GM21390 (cell line): ENCODE data around the gene GAS7.
"Not testable (repeated sequence)": the region's sequence is repeated elsewhere in the genome, so short reads cannot be mapped to it uniquely, and the experiment has no call there.

ENCODE experiments used
- ATAC-seq: cut with Tn5 transposase; IDR thresholded peaks from one replicate; pipeline ENCODE4 v1.9.1; 2021; ENCODE audit not compliant: unreplicated experiment

Gene GAS7

GRCh38 chr17:10114931-10115535 is 83.4 kb downstream of the GAS7 start:
- ATAC-seq, result peak; percentile 40

DNA sequence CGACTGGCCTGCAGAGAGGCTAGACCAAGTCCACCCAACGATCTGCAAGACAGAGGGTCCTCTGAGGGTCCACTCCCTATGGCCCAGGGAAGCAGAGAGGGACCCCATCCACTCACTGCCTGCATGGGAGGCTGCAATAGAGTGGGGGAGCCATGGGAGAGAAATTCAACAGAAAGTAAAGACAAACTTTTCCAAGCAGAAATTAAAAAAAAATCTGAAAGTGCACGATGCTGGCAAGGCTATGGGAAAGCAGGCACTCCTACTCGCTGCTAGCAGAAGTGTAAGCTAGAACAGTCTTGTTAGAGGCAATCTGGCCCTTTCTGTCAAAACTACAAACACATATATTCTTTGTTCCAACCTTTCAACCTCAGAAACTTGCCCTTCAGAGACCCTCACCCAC is 85.4 kb downstream of the GAS7 start:
- no peak for ATAC-seq

DNA sequence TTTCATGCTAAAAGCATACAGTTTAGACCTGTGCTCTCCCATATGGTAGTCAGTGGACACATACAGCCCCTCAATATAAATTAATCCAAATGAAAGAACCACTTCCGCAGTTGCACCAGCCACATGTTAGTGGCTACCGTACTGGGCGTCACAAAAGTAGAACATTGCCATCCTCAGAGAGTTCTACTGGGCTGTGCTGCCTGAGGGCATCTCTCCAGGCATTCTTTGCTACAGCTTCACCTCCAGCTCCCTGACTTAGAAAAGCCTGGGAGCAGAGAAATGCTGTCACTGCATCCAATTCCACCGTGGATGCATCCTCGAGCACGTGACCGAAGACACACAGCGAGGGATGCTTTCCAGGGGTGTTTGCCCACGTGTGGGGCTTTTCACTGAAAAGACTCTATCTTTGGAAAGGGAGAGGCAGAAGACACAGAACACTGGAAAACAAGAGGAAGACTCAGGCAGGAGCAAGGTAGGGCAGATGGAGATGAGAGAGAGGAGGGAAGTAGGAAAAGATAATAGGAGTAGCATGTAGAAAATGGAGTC is 86.4 kb downstream of the GAS7 start:
- ATAC-seq, result no peak

DNA sequence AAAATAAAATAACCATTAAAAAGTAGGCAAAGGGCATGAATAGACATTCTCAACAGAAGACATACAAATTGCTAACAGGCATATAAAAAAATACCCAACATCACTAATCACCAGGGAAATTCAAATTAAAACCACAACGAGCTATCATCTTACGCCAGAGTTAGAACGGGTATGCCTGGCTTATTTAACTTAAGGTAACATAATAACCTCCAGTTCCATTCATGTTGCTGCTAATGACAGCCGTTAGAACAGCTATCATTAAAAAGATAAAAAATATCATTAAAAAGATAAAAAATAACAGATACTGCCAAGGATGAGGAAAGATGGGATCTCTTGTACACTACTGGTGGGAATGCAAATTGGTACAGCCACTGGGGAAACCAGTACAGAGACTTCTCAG is 89.3 kb downstream of the GAS7 start:
- ATAC-seq, result no peak

DNA sequence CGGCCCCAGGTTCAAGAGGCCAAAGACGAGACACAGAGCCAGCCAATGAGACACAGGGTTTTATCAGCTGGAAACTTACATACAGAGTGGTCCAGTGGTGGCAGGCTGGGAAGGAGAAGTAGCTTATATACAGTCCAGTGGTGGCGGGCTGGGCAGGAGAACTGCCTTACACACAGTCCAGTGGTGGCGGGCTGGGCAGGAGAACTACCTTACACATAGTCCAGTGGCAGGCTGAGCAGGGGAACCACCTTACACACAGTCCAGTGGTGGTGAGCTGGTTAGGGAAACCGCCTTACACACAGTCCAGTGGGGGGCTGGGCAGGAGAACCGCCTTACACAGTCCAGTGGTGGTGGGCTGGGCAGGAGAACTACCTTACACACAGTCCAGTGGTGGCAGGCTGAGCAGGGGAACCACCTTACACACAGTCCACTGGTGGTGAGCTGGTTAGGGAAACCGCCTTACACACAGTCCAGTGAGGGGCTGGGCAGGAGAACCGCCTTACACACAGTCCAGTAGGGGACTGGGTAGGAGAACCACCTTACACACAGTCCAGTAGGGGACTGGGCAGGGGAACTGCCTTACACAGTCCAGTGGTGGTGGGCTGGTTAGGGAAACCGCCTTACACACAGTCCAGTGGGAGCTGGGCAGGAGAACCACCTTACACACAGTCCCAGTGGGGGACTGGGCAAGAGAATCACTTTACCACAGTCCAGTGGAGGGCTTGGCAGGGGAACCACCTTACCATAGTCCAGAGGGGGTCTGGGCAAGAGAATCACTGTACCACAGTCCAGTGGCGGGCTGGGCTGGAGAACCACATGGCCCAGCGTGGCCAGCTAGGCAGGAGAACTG is 90.9 kb downstream of the GAS7 start:
- no peak for ATAC-seq

GRCh38 chr17:10106067-10106466 is 92.3 kb downstream of the GAS7 start:
- no peak for ATAC-seq

DNA sequence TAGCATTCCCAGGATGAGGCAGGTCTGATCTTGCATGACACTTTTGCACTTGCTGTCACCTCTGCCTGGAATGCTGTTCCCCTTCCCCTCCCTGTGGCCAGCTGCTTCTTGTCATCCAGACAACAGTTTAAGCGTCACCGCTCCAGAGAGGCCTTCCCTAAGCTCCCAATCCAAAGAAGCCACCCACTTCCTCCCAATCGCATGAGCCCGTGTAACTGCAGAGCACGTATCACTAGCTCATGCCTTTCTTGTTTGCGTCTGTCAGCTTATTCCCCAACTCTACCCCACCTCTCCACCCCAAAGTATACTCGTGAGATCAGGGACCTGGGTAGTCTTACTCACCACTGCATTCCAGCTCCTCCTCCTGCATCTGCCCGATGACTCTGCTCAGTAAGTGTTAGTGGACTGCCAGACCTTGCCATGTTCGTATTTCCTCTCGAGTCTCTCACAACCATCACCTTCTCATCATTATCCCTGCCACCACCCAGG is 92.8 kb downstream of the GAS7 start:
- ATAC-seq, result no peak

GRCh38 chr17:10103712-10104111 is 94.7 kb downstream of the GAS7 start:
- ATAC-seq, result no peak

DNA sequence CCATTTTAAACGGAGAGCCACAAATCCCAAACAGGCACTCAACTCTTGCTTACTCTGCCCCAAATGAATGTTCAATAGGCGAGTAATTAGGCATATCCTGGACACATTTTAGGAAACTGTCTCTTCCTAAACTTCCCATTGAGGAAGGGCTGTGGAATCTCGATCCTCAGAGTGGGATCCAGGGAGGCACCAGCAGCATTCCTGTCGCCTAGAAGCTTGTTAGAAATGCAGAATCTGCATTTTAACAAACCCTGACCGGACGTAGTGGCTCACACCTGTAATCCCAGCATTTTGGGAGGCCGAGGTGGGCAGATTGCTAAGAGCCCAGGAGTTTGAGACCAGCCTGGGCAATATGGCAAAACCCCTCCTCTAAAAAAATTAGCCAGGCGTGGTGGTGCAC is 95.6 kb downstream of the GAS7 start:
- ATAC-seq, result no peak

DNA sequence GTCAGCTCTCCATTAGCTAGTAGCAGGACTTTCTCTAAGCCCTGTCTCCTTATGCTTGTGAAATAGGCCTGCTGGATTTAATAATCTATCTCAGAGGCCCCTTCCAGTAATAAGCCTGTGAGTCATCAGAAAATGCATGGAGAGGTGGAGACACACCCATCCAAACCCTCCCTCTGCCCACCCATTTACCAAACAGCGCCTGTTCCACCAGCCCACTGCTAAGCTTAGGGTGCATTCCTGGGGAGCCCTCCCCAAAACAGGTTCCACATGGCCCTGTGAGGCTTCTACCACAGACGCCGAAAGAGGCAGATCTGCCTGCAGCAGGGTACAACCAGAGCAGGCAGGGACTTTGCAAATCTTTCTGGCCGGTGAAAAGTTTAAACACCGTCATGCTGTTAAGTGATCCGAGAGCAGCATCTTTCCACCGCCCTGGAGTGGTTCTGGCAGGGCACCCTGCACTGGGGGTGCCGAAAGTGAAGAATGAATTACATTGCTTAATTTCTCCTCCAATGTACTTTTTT is 99.3 kb downstream of the GAS7 start:
- ATAC-seq, result no peak

- no peak for ATAC-seq
These were observed 101.8 kb downstream of the GAS7 start for GRCh38 chr17:10096596-10096995.

DNA sequence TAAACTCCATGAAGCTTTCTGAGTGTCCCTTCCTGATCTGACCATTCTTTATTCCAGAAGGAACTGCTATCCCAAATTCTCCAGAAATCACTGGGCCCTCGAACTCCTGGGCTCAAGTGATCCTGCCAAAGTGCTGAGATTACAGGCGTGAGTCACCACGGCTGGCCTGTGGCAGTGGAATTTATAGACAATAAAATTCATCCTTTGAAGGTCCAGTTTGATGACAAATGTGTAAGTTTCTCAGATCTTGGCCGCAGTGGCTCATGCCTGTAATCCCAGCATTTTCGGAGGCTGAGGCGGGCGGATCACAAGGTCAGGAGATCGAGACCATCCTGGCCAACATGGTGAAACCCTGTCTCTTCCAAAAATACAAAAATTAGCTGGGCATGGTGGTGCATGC is 103.1 kb downstream of the GAS7 start:
- ATAC-seq, result not testable (repeated sequence)

DNA sequence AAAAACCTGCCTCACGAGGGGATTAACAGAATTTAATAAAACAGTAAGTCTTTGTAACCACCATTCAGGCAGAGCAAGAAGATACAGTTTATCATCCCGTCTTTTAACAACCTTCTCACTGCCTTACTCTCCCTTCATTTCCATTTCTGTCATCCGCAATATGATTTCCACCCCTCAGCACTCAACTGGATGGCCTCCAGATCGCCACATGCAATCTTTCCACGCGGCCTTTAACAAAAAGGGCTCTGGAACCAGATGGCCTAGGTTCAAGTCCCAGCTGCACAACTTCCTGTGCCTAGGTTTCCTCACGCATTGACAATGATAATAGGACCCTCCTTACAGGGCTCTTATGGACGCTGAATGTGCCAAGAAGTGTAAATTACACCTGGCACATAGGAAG is 103.6 kb downstream of the GAS7 start:
- no peak for ATAC-seq

GRCh38 chr17:10092595-10092994 is 105.8 kb downstream of the GAS7 start:
- no peak for ATAC-seq

- no peak for ATAC-seq
These were observed 107.4 kb downstream of the GAS7 start for GRCh38 chr17:10091046-10091445.

DNA sequence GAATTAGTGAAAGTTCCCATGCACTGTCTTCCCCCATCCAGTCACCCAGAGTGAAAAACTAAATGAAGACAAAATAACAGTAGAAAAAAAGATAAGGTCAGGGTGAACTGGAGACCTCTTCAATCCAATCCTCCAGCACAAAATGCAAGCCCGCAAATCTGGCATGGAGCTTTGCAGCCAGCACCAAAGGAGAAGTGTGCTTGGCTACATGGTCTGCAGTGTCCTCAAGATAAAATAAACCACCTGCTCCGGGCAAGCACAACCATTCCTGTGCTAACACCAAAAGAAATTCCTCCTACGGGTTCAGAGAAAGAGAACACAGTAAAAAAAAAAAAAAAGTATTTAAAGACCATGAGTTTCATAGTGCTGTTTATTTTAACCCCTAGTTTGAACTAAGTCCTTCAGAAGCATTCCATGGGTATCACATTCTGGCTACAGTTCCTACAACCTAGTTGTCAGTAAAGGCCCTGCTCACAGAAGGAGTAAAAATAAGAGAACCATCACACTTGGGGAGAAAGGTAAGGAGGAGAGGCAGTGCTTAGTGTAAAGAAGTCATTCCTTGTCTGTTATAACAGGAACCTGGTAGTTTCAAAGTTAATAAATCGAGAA is 109.1 kb downstream of the GAS7 start:
- ATAC-seq, result no peak

GRCh38 chr17:10088444-10088843 is 110.0 kb downstream of the GAS7 start:
- no peak for ATAC-seq

- no peak for ATAC-seq
These were observed 111.1 kb downstream of the GAS7 start for GRCh38 chr17:10087355-10087754.

DNA sequence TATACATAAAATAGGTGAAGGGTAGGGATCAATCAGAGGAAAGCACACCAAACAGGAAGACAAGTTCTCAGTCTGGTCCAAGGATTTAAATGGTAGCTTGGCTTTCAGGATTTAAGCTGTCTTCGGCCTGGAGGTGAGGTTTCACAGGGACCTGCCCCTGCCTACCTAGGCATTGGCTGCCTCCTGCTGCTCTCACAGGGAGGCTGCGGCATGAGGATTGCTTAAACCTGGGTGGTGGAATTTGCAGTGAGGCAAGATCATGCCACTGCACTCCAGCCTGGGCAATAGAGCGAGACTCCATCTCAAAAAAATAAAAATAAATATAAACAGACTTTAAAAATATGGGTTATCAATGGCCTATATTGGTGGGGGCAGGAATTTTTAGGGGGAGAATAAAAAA is 114.5 kb downstream of the GAS7 start:
- ATAC-seq, result no peak

DNA sequence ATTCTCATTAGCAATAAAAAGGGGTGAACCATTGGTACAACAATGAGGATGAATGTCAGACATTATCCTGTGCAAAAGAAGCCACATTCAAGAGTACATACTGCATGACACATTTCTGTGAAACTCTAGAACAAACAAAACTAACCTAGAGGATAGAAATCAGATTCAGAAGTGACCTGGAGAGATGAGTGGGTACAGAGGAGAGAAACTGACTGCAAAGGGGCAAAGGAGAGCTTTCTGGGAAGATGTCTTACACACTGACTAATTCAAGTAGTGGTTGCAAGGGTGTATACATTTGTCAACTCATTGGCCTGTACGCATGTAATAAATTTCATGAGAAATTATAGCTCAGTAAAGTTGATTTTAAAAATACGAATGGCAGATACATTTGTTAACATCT is 115.6 kb downstream of the GAS7 start:
- no peak for ATAC-seq

GRCh38 chr17:10081571-10082169 is 116.7 kb downstream of the GAS7 start:
- ATAC-seq, result no peak
